Left cardiac atrium (tissue), 4 donors: ENCODE results near the gene TP53INP2. TPM values are rescaled to one million over a fixed set of nuclear protein-coding genes. Genes with fewer than 3 reads are reported as not detected.
"Not testable (repeated sequence)": the region's sequence is repeated elsewhere in the genome, so short reads cannot be mapped to it uniquely, and the experiment has no call there.

ENCODE experiments used
- ATAC-seq, 2 donors: fragments of 200-7000 bp; cut with Tn5 transposase; one replicate each; pipeline ENCODE4 v1.9.1; 2020; ENCODE audit warnings: mild to moderate bottlenecking in 2 of 2, moderate library complexity in 2 of 2
- DNase-seq: peaks from one replicate; pipeline ENCODE4 v3.0.0-alpha.2; 2020
- intact Hi-C, 2 donors: fragments of 100-400 bp; cut with DNase I; formaldehyde crosslinking; loops; one replicate each; pipeline versions ENCODE4 v1.14.1 to v1.15.1; 2022 to 2023
- long read RNA-seq: library from polyadenylated mRNA; unstranded; transcript quantifications from one replicate; pipeline ENCODE4 v2.0.0, GENCODE V29; 2021
- total RNA-seq, 2 donors: library from RNA; stranded (reverse); fragmentation: NEBNext Ultra II Directional; extraction: Animal tissue kit (Norgen Biotek cat#: 25700); gene quantifications; one replicate each; pipeline ENCODE4 v1.2.1, GENCODE V29; 2021
- donor health status: DM: no; HTN: yes; CAD: no.
- donor health status: DM: no; HTN: yes; CAD: no; lungs with severe emphysema.
- donor health status: DM: yes; HTN: yes; CAD: no.
- donor health status: Dilated cardiomyopathy.

Gene TP53INP2
- total RNA-seq = 100 to 1,000 TPM in 1 of 2 donors, 10 to 100 TPM in 1; 85.0 to 117 TPM
- long read RNA-seq, partial matches to known transcripts = 58 of 59 reads
- long read RNA-seq, other reads (novel, unspliced or antisense) = 1 of 59 reads

DNA sequence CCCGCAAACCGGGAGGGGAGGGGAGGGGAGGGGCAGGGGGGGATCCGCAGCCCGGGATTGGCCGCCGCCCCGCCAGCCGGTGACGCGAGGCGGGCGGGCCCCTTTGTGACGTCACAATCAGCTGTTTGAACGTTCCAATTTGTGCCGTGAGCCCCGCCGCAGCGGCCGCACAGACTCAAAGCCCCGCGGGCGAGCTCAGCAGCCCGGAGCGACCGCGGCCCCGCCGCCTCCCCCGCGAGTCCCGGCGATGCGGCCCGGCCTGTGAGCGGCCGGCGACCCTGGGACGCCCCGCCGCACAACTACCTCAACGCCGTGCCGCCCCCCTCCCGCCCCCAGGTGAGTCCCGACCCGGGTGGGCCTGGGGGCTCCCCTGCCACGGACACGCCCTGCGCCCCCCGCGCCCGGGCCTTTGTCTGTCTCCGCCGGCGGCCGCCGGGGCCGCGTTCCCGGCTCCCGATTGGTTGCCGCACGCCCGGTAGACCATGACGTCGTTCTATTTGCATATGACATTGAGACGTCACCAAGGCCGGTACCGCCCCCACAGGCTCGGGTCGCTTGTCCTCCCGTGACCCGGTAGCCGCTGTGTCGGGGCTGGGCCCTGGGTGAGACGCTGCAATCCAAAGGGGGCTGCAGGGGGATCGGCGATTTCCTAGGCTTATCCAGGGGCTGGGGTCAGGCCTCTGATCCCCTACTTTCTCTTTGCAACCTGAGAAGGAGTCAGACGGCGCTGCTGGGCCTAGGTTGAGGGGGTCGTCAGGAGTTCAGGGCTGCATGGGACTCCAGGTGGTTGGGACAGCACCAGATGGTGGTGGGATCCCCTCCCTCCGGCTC, at the start of gene TP53INP2:
Gene TP53INP2, plus strand, starts transcription at position 168 of the 831 bp plus-strand sequence. CDS start 4,396 bp downstream, outside the sequence.
- ATAC-seq = peak; percentile 81 to 86
- peak; percentile 96 for DNase-seq
- intact Hi-C loops = loop anchor here in 1 of 2 donors (10.0 kb wide), 1 partner anchor 120 kb away; no protein-coding TSS in a partner anchor

DNA sequence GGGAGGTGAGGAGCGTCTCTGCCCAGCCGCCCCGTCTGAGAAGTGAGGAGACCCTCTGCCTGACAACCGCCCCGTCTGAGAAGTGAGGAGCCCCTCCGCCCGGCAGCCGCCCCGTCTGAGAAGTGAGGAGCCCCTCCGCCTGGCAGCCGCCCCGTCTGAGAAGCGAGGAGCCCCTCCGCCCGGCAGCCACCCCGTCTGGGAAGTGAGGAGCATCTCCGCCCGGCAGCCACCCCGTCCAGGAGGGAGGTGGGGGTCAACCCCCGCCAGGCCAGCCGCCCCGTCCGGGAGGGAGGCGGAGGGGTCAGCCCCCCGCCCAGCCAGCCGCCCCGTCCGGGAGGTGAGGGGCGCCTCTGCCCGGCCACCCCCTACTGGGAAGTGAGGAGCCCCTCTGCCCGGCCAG, 45.5 kb upstream of the TP53INP2 start:
- DNase-seq, ATAC-seq, intact Hi-C loops: not testable (repeated sequence)

DNA sequence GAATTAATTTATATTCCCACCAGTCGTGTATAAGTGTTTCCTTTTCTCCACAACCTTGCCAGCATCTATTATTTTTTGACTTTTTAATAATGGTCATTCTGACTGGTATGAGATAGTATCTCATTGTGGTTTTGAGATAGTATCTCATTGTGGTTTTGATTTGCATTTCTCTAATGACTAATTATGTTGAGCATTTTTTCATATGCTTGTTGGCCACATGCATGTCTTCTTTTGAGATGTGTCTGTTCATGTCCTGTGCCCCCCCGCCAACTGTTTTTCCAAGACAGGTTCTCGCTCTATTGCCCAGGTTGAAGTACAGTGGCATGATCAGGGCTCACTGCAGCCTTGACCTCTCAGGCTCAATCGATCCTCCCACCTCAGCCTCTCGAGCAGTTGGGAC, 42.3 kb upstream of the TP53INP2 start:
- ATAC-seq, intact Hi-C loops, DNase-seq: not testable (repeated sequence)

GRCh38 chr20:34663213-34663943, 40.8 kb upstream of the TP53INP2 start:
- no peak for ATAC-seq
- intact Hi-C loops = no loop called here
- DNase-seq = no peak

DNA sequence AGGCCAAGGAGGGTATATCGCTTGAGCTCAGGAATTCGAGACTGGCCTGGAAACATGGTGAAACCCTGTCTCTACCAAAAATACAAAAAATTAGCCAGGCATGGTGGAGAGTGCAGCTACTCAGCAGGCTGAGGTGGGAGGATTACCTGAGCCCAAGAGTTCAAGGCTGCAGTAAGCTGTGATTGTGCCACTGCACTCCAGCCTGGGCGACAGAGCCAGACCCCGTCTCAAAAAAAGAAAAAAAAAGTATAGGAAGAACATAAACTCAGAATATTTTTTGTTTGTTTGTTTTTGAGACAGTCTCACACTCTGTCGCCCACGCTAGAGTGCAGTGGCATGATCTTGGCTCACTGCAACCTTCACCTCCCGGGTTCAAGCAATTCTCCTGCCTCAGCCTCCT, 39.4 kb upstream of the TP53INP2 start:
- intact Hi-C loops, ATAC-seq, DNase-seq: not testable (repeated sequence)

DNA sequence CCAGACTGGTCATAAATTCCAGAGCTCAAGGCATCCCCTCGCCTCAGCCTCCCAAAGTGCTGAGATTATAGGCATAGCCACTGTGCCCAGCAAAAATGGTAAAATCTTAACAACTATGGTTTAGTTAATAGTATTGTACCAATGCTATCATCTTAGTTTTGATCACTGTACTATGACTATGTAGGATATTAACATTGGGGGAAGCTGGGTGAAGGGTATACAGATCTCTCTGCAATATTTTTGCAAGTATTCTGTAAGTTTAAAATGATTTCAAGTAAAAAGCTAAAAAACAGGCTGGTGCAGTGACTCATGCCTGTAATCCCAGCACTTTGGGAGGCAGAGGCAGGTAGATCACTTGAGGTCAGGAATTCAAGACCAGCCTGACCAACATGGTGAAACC, 35.0 kb upstream of the TP53INP2 start:
- ATAC-seq (no peak), DNase-seq (no peak)
- intact Hi-C loops = no loop called here

- ATAC-seq (no peak), DNase-seq (no peak)
- intact Hi-C loops = no loop called here
Observed at GRCh38 chr20:34673412-34673811, 30.7 kb upstream of the TP53INP2 start.

GRCh38 chr20:34675561-34675960, 28.6 kb upstream of the TP53INP2 start:
- ATAC-seq (no peak), DNase-seq (no peak)
- intact Hi-C loops = no loop called here

GRCh38 chr20:34675993-34676641, 28.0 kb upstream of the TP53INP2 start:
- no peak for ATAC-seq
- intact Hi-C loops = no loop called here
- no peak for DNase-seq

- peak; percentile 97 for DNase-seq
- intact Hi-C loops = no loop called here
- peak; percentile 99 to 100 for ATAC-seq
Observed at GRCh38 chr20:34676642-34677373, 27.3 kb upstream of the TP53INP2 start, which contains the start of gene PIGU. Gene PIGU (minus strand): TSS chr20:34677092. CDS start chr20:34677085, 7 bp downstream.

DNA sequence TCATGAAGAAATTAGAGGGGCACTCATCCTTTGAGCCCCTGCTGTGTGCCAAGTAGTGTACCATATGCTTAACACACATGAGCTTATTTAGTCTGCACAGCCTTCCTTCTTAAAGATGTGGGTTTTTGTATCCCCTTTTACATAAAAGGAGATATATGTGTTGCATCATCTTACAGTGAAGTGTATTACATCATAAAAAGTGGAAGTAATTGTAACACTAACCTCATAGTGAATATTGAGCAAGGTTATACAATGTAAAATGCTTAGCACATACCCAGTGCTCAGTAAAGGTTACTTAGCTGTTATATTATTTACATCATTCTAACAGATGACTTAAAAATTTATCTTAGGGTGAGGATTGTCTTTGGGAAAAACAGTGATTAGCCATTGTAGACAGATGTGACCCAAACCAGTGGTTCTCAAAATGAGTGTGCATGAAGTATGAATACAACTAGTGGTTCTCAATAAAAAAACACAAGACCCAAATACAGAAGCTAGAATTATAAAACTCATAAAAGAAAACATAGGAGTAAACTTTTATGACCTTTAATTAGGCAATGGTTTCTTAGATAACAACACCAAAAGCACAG, 23.5 kb upstream of the TP53INP2 start:
- intact Hi-C loops = no loop called here
- ATAC-seq = no peak
- no peak for DNase-seq

GRCh38 chr20:34683667-34684066, 20.5 kb upstream of the TP53INP2 start:
- intact Hi-C loops = no loop called here
- DNase-seq (no peak), ATAC-seq (no peak)

- DNase-seq (no peak), ATAC-seq (no peak)
- intact Hi-C loops = no loop called here
Observed at GRCh38 chr20:34689486-34689885, 14.7 kb upstream of the TP53INP2 start.

GRCh38 chr20:34691838-34692237, 12.3 kb upstream of the TP53INP2 start:
- ATAC-seq (no peak), DNase-seq (no peak)
- intact Hi-C loops = no loop called here

DNA sequence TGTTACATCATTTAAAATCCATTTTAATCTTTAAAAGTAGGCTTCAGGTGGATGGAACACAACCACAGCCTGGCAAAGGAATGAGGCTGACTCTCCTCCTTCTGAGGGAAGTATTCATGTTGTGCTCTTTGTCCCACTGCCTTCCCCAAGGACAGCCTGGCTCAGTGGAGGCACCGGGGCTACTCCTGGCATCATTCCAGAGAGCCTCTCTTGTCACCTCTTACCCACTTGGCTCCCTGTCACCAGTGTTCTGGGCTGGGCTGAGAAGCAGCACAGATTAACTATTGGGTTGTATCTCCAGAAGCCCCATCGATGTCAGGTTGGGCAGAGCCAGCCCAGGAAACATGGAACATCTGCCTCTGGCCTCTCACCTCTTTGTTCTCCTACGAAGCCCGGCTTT, 10.7 kb upstream of the TP53INP2 start:
- intact Hi-C loops = no loop called here
- no peak for DNase-seq
- ATAC-seq = peak; percentile 59 to 81

DNA sequence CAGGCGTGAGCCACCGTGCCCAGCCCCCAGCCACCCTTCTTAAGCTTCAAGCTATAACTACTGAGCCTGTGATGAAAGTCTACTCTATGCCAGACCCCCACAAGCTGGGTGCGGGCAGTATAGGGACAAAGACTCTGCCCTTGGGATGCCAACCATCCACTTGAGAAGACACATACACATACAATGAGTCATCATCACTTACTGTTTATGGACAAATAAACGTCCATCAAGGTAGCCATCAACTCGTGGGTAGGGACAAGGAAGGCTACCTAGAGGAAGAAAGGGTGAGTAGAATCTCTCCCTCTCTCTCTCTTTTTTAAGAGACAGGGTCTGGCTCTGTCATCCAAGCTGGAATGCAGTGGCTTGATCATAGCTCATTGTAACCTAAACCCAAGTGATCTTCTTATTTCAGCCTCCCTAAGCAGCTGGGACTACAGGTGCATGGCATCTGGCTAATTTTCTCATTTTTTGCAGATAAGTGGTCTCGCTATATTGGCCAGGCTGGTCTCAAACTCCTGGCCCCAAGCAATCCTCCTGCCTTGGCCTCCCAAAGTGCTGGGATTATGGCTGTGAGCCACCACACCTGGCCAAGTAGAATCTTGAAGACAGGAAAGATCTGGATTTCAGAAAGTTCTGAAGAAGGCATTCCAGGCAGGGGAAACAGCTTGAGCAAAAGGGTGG, 2.6 kb upstream of the TP53INP2 start:
- ATAC-seq (no peak), DNase-seq (no peak)
- intact Hi-C loops = loop anchor here in 1 of 2 donors (10.0 kb wide), 1 partner anchor 117 kb away; no protein-coding TSS in a partner anchor

- intact Hi-C loops = loop anchor here in 1 of 2 donors (10.0 kb wide), 1 partner anchor 118 kb away; no protein-coding TSS in a partner anchor
- no peak for ATAC-seq
- no peak for DNase-seq
Observed at GRCh38 chr20:34703061-34703423, 1.1 kb upstream of the TP53INP2 start.
